PC-3 (cell line): ENCODE data around the gene BAHD1. TPM values are rescaled to one million over a fixed set of nuclear protein-coding genes. Genes with fewer than 3 reads are reported as not detected.
"Not testable (repeated sequence)": the region's sequence is repeated elsewhere in the genome, so short reads cannot be mapped to it uniquely, and the experiment has no call there.

Experiments used
- ATAC-seq: fragments of 200-7000 bp; cut with Tn5 transposase; 2 replicates; pipeline ENCODE4 v1.9.1; 2020; ENCODE audit warnings: mild to moderate bottlenecking, moderate library complexity
- BruUV-seq: library from RNA; stranded (reverse); fragments of 400-500 nt; replicated peaks from 2 replicates; lab custom pipeline; 2021; lab: Mats Ljungman, UMichigan
- CTCF ChIA-PET: fragments of 300-600 bp; sonication (Branson Sonifier 250); formaldehyde crosslinking; loops from one replicate; lab custom pipeline; 2022; ENCODE audit warnings: antibody characterized with exemption; lab: Charles Lee
- POLR2A ChIA-PET: fragments of 300-600 bp; sonication (Branson Sonifier 250); formaldehyde crosslinking; loops from one replicate; lab custom pipeline; 2022; ENCODE audit warnings: antibody characterized with exemption; ENCODE audit not compliant: unreplicated experiment; lab: Charles Lee
- DNase-seq: peaks from one replicate; pipeline ENCODE4 v3.0.0-alpha.2; 2015
- H2AFZ ChIP-seq: fragments of 300-600 bp; sonication (generic); 2 replicates; pipeline ENCODE4 v1.6.0; 2016; ENCODE audit warnings: antibody characterized with exemption, low read length
- H3F3A ChIP-seq: fragments of 300-600 bp; sonication (generic); one replicate; pipeline ENCODE4 v1.6.0; 2017; ENCODE audit warnings: antibody characterized with exemption, low read length, control low read depth, mild to moderate bottlenecking; ENCODE audit not compliant: unreplicated experiment
- H3K27ac ChIP-seq: fragments of 300-600 bp; sonication (generic); 2 replicates; pipeline ENCODE4 v1.5.1; 2016; ENCODE audit warnings: mild to moderate bottlenecking, low read length
- H3K27me3 ChIP-seq: fragments of 300-600 bp; sonication (generic); 2 replicates; pipeline ENCODE4 v1.6.1; 2016; ENCODE audit warnings: low read length, mixed read lengths
- H3K36me3 ChIP-seq: fragments of 300-600 bp; sonication (generic); 2 replicates; pipeline ENCODE4 v1.6.1; 2016; ENCODE audit warnings: low read depth, mixed run types, low read length, mixed read lengths
- H3K4me1 ChIP-seq: fragments of 300-600 bp; sonication (generic); 2 replicates; pipeline ENCODE4 v1.5.1; 2016; ENCODE audit warnings: low read length; ENCODE audit not compliant: insufficient read depth
- H3K4me2 ChIP-seq: fragments of 300-600 bp; sonication (generic); 2 replicates; pipeline ENCODE4 v1.6.0; 2016; ENCODE audit warnings: low read length
- H3K4me3 ChIP-seq: fragments of 300-600 bp; sonication (generic); 2 replicates; pipeline ENCODE4 v1.5.1; 2016; ENCODE audit warnings: mild to moderate bottlenecking, low read length, mixed read lengths
- H3K79me2 ChIP-seq: fragments of 300-600 bp; sonication (generic); 2 replicates; pipeline ENCODE4 v1.6.1; 2017; ENCODE audit warnings: low read length, mixed read lengths
- H3K9ac ChIP-seq: fragments of 300-600 bp; sonication (generic); 2 replicates; pipeline ENCODE4 v1.6.0; 2016; ENCODE audit warnings: mild to moderate bottlenecking, low read length
- H3K9me2 ChIP-seq: fragments of 300-600 bp; sonication (generic); replicated peaks from 2 replicates; pipeline ENCODE4 v1.6.1; 2016; ENCODE audit warnings: mixed run types, low read length, mixed read lengths
- H3K9me3 ChIP-seq: fragments of 300-600 bp; sonication (generic); 2 replicates; pipeline ENCODE4 v1.6.1; 2016; ENCODE audit warnings: low read length, mixed read lengths
- H4K20me1 ChIP-seq: fragments of 300-600 bp; sonication (generic); 2 replicates; pipeline ENCODE4 v1.6.1; 2016; ENCODE audit warnings: low read length, mixed read lengths
- CTCF ChIP-seq: fragments of 300-600 bp; sonication (generic); conservative IDR thresholded peaks from 2 replicates; pipeline ENCODE4 v1.5.1; 2017; ENCODE audit warnings: antibody characterized with exemption, low read depth, mild to moderate bottlenecking, low read length
- EZH2 ChIP-seq: fragments of 300-600 bp; sonication (generic); IDR thresholded peaks from one replicate; pipeline ENCODE4 v1.6.1; 2017; ENCODE audit warnings: antibody characterized with exemption, mild to moderate bottlenecking, low read length; ENCODE audit not compliant: unreplicated experiment
- EZH2phosphoT487 ChIP-seq: fragments of 300-600 bp; sonication (generic); IDR thresholded peaks from 2 replicates; pipeline ENCODE4 v1.6.1; 2018; ENCODE audit warnings: mild to moderate bottlenecking, antibody characterized with exemption, low read length, borderline replicate concordance
- intact Hi-C: fragments of 100-400 bp; cut with micrococcal nuclease; formaldehyde crosslinking; loops from 2 replicates; pipeline ENCODE4 v1.9.0; 2023
- total RNA-seq: library from RNA; depleted of rRNA; stranded (reverse); fragments of >200 nt; gene quantifications from 2 replicates; pipeline ENCODE4 v1.2.3, GENCODE V29; 2014

The BAHD1 gene
- total RNA-seq, 1 experiment from 2014 or later: 18.8 TPM

- H4K20me1 ChIP-seq: peaks cover 21% of the 10 kb centered on the region; the same call in 1 of the 2 replicates
- no TSS peak for BruUV-seq
These were observed 9.3 kb downstream of the BAHD1 start for GRCh38 chr15:40450047-40450446.

GRCh38 chr15:40451527-40452158 lies 10.9 kb downstream of the BAHD1 start:
- H3K27me3 ChIP-seq: no peaks in the 10 kb centered on the region
- peaks cover 22% of the 10 kb centered on the region; the same call in 1 of the 2 replicates for H4K20me1 ChIP-seq
- H3K9me3 ChIP-seq: no peaks in the 10 kb centered on the region
- POLR2A ChIA-PET: no interaction called here
- DNase-seq (no peak), ATAC-seq (no peak)
- TF ChIP-seq EZH2phosphoT487: no peak
- no peak for TF ChIP-seq EZH2
- H3K4me1 ChIP-seq: peaks cover 26% of the 10 kb centered on the region
- H3K9ac ChIP-seq: no peak overlapping the region
- H3K9me2 ChIP-seq: no peaks in the 10 kb centered on the region
- H3F3A ChIP-seq: no peaks in the 10 kb centered on the region
- intact Hi-C loops: no loop called here
- no peak overlapping the region for H3K4me3 ChIP-seq
- no peaks in the 10 kb centered on the region for H3K36me3 ChIP-seq
- H3K4me2 ChIP-seq: no peak overlapping the region
- no peak overlapping the region for H3K27ac ChIP-seq
- no TSS peak for BruUV-seq
- H2AFZ ChIP-seq: no peak overlapping the region
- CTCF ChIA-PET: no interaction called here
- H3K79me2 ChIP-seq: peaks cover 95% of the 10 kb centered on the region

More at GRCh38 chr15:40450047-40450446, 9.3 kb downstream of the BAHD1 start:
- Histone ChIP-seq H2AFZ (no peak overlapping the region), H3K9me3 (no peaks in the 10 kb centered on the region), H3K9ac (no peak overlapping the region), H3F3A (no peaks in the 10 kb centered on the region), H3K27ac (no peak overlapping the region), H3K4me3 (no peak overlapping the region), H3K4me1 (peaks cover 29% of the 10 kb centered on the region), H3K79me2 (peaks cover 95% of the 10 kb centered on the region), H3K36me3 (no peaks in the 10 kb centered on the region), H3K4me2 (no peak overlapping the region), H3K27me3 (no peaks in the 10 kb centered on the region), H3K9me2 (no peaks in the 10 kb centered on the region)
- ATAC-seq (no peak), DNase-seq (no peak)
- intact Hi-C loops: no loop called here
- TF ChIP-seq CTCF (no peak), EZH2 (no peak), EZH2phosphoT487 (no peak)
- ChIA-PET POLR2A (no interaction called here), CTCF (no interaction called here)

DNA sequence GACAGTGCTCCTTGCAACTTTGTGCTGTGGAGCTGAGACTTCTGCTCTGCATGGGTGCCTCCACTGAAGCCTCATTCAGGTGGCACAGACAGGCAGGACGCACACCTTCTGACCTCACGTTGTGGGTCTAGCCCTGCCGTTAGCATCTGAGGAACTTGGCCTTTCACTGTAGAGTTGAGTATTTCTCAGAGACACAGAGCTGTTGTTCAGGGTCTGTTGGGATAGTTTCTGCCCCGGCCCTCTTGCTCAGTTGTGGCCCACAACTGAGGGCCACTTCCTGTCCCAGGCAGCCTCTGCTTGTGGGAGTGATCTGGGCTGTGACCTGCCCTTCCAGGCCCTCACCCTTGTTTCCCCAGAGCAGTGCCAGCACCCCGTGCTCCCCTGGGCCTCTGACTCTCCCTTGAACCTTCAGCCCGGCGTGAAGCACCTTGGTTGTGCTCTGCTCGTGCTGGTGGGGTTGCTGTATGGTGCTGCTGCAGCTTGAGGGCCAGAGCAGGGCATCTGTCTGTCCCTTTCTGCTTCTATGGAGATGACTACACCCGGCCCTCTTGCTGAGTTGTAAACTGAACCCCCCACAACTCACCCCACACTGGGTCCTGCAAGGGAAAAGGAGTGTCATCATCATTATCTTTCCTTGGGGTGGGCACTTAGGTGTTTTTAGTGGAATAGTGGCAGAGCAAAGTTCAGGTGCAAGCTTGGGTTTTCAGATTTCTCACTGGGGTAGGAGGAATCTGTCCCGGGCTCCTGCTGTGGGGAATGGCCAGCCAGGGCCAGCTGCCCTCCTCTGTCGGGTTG lies 11.7 kb downstream of the BAHD1 start:
- intact Hi-C loops: no loop called here
- Histone ChIP-seq H3K9me3 (no peaks in the 10 kb centered on the region), H3K4me3 (no peak overlapping the region), H3K4me2 (no peak overlapping the region), H3K79me2 (peaks cover 97% of the 10 kb centered on the region), H3F3A (no peaks in the 10 kb centered on the region), H3K9ac (no peak overlapping the region), H2AFZ (no peak overlapping the region), H4K20me1 (peaks cover 22% of the 10 kb centered on the region; the same call in 1 of the 2 replicates), H3K4me1 (peaks cover 26% of the 10 kb centered on the region), H3K27ac (no peak overlapping the region), H3K36me3 (no peaks in the 10 kb centered on the region), H3K9me2 (no peaks in the 10 kb centered on the region), H3K27me3 (no peaks in the 10 kb centered on the region)
- CTCF ChIA-PET: no interaction called here
- POLR2A ChIA-PET: no interaction called here
- ATAC-seq (no peak), DNase-seq (no peak)
- BruUV-seq: no TSS peak
- TF ChIP-seq EZH2 (no peak), CTCF (no peak), EZH2phosphoT487 (no peak)

DNA sequence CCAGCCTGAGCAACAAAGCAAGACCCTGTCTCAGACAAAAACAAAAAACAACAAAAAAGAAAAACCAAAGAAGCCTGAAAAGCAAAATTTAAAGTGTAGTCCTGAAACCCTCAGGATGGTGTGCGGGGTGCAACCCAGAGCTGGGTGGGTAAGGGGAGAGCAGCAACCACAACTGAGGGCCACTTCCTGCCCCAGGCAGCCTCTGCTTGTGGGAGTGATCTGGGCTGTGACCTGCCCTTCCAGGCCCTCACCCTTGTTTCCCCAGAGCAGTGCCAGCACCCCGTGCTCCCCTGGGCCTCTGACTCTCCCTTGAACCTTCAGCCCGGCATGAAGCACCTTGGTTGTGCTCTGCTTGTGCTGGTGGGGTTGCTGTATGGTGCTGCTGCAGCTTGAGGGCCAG lies 13.2 kb downstream of the BAHD1 start:
- H3F3A ChIP-seq, H3K27ac ChIP-seq, POLR2A ChIA-PET, H2AFZ ChIP-seq, DNase-seq, H3K4me3 ChIP-seq, intact Hi-C loops, H3K27me3 ChIP-seq, H3K9ac ChIP-seq, H3K36me3 ChIP-seq, ATAC-seq, H3K9me3 ChIP-seq, BruUV-seq, H3K9me2 ChIP-seq: not testable (repeated sequence)
- Histone ChIP-seq H3K4me1 (peaks cover 24% of the 10 kb centered on the region), H4K20me1 (peaks cover 20% of the 10 kb centered on the region; the same call in 1 of the 2 replicates), H3K79me2 (peaks cover 90% of the 10 kb centered on the region), H3K4me2 (0 out of 2 replicates have a peak overlapping the region, but pooled peaks have one; percentile 75)
- CTCF ChIA-PET: interaction anchor here (0.8 kb wide), 1 partner anchor 53 kb away, joined by 3 read pairs; no protein-coding TSS in a partner anchor
